ENCODE measurements around the gene STIL.

The STIL gene

GRCh38 chr1:47232187-47232874, 81.6 kb downstream of the STIL start, which contains the start of gene TAL1:
TAL1 (minus strand) TSS chr1:47232225; CDS start chr1:47225888, 6,337 bp downstream.
- no peak for DNase-seq

- peak; percentile 27 for DNase-seq
Measured at GRCh38 chr1:47231301-47232186, 82.4 kb downstream of the STIL start.

- peak; percentile 10 for DNase-seq
Measured at GRCh38 chr1:47230692-47231300, 83.2 kb downstream of the STIL start.

- DNase-seq: no peak
Measured at GRCh38 chr1:47229886-47230691, 83.9 kb downstream of the STIL start.

- DNase-seq: no peak
Measured at GRCh38 chr1:47229031-47229885, 84.7 kb downstream of the STIL start.

- DNase-seq: no peak
Measured at GRCh38 chr1:47228644-47229030, 85.3 kb downstream of the STIL start.

GRCh38 chr1:47227341-47228232, 86.4 kb downstream of the STIL start:
- DNase-seq: no peak

GRCh38 chr1:47226839-47227215, 87.1 kb downstream of the STIL start:
- no peak for DNase-seq

GRCh38 chr1:47226121-47226838, 87.7 kb downstream of the STIL start:
- no peak for DNase-seq

- DNase-seq: no peak
Measured at GRCh38 chr1:47225430-47226100, 88.4 kb downstream of the STIL start.

GRCh38 chr1:47224676-47225399, 89.1 kb downstream of the STIL start:
- no peak for DNase-seq

- DNase-seq: no peak
Measured at GRCh38 chr1:47223921-47224675, 89.8 kb downstream of the STIL start.

- no peak for DNase-seq
Measured at GRCh38 chr1:47223174-47223920, 90.6 kb downstream of the STIL start.

- no peak for DNase-seq
Measured at GRCh38 chr1:47222476-47222875, 91.5 kb downstream of the STIL start.

- DNase-seq: no peak
Measured at GRCh38 chr1:47219590-47220220, 94.2 kb downstream of the STIL start.

- DNase-seq: no peak
Measured at GRCh38 chr1:47219001-47219400, 94.9 kb downstream of the STIL start.

Data from CD4-positive, alpha-beta T cell treated with Interleukin-10 for 1 hour (primary cell).